Fibroblast of skin of right biceps (primary cell): Measurements from ENCODE around the gene PRM3.

ENCODE experiments used
- DNase-seq: peaks from one replicate; pipeline ENCODE4 v3.0.0-alpha.2; 2013

Gene PRM3

DNA sequence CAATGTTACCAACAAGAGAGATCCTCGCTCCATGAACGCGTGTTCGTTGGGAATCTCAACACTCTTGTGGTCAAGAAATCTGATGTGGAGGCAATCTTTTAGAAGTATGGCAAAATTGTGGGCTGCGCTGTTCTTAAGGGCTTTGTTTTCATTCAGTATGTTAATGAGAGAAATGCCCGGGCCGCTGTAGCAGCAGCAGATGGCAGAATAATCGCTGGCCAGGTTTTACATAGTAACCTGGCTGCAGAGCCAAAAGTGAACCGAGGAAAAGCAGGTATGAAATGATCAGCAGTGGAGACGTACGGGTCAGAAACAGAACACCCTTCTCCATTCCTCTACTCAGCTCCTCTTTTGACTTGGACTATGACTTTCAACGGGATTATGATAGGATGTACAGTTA is 30.8 kb downstream of the PRM3 start:
- no peak for DNase-seq

DNA sequence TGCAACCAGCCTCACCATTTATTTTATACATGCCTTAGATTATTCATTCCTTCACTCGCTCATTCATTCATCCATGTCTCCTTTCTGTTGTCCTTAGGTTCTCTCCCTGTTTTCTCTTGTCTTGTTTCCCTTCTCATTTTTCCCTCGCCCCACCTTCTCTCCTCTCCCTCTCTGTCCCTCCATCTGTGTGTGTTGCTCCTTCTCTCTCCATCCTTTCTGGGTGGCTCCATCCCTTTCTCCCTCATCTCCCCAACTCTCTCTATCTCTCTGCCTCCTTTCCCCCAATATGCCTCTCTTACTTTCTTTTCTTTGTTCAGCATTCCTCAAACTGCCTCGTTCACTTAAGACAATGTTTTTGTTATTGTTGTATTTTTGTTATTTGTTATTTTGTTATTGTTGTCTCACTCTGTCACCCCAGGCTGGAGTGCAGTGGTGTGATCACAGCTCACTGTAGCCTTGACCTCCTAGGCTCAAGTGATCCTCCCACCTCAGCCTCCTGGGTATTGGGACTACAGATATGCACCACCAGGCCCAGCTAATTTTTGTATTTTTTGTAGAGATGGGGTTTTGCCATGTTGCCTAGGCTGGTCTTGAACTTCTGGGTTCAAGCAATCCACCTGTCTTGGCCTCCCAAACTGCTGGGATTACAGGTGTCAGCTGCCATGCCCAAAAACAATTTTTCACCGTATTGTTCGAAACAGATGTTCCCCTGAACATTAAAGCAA is 31.8 kb downstream of the PRM3 start:
- no peak for DNase-seq

DNA sequence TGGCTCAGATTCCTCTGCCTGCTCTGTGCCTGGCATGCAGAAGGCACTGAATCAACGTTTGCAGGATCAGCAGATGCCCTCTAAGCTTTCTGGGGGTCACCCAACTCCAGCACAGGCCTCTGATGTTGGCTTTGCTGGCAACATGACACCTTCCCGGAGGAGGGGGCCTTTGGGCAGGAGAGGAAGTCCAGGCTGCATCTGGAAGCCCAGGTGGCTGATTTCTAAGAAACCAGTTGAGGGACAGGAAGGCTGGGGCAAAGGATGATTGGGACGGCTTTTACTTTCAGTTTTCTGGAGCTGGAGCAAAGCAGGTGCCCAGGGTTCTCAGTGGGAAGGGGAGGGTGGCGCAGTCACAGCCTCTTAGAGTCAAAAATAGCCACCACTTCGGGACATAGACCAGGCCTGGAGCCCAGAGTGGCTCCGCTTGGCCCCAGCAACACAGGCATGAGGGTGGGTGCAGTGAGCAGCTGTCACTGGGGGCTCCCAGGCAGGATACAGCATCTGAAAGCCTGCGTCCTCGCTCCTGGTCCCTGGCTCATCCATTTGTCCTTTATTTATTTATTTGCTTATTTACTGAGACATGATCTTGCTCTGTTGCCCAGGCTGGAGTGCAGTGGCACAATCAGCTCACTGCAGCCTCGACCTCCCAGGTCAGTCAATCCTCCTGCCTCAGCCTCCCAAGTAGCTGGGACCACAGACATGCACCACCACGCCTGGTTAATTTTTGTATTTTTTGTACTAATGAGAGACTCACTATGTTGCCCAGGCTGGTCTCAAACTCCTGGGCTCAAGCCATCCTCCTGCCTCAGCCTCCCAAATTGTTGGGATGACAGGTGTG is 32.6 kb downstream of the PRM3 start:
- no peak for DNase-seq

DNA sequence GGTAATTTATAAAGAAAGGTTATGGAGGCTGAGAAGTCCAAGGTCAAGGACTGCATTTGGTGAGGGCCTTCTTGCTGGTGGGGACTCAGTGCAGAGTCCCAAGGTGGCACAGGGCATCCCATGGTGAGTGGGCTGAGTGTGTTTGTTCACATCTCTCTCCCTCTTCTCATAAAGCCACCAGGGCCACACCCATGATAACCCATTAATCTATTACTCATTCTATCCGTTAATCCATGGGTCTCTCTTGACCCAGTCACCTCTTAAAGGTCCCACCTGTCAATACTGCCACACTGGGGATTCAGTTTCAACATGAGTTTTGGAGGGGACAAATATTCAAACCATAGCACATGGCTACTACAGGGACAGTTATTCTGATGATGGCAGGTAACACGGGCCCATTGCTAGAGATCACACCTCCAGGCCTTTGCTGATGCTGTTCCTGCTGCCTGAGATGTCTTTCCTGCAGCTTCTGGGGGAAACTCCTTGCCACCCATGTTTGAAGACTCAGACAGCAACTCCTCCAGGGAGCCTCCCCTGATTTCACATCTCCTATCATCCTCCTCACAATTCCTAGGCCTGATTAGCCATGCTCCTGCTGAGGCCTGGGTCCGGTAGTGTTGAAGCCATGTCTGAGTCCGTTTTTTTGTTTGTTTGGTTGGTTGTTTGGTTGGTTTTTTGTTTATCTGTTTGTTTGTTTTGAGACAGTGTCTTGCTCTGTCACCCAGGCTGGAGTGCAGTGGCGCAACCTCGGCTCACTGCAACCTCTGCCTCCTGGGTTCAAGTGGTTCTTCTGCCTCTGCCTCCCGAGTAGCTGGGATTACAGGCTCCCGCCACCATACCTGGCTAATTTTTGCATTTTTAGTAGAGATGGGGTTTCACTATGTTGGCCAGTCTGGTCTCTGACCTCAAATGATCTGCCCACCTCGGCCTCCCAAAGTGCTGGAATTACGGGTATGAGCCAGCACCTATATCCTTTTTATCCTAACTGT is 33.5 kb downstream of the PRM3 start:
- DNase-seq = no peak

DNA sequence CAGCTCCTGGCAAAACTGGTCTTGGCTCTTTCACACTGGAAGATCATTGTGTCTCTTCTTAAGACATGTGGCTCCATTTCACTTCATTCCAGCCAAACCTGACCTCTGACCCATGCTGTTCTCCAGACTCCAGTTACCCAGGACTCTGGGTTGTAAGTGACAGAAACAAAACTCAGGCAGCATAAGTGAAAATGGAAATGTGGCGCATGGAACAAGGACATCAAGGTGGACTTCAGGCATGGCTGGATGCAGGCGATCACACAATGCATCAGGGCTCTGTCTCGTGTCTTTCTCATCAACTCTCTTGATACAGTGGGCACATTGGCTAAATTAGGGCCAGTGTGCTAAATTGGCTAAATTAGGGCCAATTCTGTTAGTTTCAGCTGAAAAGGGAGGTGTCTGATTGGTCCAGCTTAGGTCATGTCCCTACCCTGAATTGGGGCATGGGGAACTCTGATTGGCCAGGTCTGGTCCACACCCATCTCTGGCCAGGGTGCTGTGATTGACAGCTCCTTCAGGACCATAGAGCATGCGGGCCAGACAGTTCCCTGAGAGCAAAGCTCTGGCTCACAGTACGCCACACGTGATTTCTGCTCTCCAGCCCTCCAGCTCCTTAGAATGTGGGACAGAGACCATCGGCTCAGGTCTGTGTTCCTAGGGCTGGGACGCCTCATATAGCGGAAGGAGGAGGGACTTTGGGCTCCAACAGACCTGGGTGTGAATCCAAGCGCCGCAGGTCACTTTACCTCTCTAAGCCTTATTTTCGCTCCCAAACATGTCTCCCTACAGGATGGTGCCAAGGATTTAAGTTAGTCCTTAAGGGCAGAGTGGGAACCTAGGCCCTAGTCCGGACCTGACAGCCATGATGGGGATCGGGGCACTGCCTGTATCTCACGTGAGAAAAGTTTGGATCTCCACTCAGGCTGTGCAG is 34.9 kb downstream of the PRM3 start:
- no peak for DNase-seq

DNA sequence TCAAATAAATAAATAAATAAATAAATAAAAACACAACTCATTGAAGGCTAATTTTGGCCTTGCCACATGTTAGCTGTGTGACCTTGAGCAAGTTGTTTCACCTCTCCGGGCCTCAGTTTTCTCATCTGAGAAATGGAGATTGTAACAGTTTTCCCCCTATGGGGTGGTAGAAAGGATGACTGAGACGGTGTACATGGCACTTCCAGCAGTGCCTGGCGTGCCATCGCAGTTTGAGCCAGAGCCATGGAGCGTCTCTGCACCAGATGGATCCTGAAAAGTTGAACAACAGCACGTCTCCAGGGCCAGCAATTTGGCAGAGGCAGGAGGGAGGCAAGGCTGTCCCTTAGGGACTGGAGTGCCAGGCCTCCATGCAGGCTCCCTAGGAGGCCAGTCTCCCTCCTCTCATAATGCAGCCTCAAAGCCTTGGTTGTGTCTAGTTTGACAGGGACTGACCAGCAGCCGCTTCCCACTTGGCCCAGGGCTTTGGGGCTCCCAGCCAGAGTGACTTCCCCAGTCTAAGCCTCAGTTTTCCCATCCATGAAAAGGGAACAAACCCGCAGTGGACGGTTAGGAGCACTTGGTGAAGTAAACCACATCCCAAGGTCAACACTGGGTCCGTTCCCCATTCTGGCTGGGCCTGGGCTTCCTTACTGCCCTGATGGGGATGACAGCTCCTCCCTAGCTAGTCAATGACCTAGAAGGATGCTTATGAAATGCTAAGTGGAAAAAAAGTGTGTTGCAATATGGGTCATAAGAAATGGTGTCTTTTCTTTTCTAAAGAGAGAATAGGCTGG is 36.8 kb downstream of the PRM3 start:
- no peak for DNase-seq

DNA sequence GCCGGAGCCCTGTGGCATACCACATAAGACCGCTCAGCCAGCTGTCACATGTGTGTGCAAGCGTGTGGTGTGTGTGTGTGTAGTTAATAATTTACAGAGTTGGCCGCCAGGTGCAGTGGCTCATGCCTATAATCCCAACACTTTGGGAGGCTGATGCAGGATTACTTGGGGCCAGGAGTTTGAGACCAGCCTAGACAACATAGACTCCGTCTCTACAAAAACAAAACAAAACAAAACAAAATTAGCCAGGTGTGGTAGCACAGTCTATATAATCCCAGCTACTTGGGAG is 37.8 kb downstream of the PRM3 start:
- no peak for DNase-seq

DNA sequence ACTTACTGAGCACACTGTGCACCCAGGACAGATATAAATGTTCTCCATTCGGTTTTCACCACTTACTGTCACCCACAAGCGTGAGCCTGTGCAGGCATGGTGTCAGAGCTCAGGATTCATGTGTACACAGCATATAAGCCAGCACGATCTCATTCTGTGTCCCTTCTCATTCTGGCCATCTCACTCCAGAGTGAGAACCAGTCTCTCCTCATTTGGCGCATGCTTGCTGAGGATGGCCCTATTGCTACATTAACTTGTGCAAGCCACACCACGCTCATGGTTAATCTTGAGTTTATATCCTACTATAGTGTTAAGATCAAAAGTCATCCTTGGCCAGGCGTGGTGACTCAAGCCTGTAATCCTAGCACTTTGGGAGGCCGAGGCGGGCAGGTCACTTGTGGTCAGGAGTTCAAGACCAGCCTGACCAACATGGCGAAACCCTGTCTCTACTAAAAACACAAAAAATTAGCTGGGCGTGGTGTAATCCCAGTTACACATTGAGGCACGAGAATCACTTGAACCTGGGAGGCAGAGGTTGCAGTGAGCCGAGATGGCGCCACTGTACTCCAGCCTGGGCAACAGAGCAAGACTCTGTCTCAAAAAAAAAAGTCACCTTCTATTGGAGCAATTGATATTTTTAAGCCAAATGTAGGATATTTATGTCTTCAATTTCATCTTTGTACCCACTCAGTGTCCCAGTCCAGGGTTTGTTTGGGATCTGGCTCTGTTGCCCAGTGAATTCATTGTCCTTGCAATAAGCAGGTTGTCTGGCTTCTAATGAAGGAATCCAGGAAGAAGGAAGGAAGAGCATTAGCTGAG is 38.3 kb downstream of the PRM3 start:
- no peak for DNase-seq

DNA sequence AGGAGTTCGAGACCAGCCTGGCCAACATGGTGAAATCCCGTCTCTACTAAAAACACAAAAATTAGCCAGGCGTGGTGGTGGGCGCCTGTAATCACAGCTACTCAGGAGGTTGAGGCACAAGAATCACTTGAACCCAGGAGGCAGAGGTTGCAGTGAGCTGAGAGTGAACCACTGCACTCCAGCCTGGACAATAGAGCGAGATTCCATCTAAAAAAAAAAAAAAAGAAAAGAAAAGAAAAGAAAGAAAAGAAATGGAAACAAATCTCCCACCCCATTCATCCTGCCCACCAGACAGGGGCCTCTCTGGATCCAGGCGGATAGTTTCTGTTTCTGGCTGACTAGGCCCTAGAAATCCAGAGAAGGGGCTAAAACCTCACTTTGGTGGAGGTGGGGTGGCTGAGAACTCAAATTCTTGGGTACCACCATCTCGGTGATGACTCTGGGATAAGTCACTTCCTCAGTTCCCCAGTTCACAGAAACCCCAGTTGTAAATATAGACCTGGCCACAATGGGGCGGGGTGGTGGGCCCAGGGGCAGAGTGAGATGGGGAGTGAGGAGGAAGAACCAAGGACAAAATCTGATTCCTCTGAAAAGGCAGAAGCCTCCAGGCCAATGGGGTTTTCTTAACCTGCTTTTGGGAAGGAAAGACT is 39.6 kb downstream of the PRM3 start:
- DNase-seq = no peak

DNA sequence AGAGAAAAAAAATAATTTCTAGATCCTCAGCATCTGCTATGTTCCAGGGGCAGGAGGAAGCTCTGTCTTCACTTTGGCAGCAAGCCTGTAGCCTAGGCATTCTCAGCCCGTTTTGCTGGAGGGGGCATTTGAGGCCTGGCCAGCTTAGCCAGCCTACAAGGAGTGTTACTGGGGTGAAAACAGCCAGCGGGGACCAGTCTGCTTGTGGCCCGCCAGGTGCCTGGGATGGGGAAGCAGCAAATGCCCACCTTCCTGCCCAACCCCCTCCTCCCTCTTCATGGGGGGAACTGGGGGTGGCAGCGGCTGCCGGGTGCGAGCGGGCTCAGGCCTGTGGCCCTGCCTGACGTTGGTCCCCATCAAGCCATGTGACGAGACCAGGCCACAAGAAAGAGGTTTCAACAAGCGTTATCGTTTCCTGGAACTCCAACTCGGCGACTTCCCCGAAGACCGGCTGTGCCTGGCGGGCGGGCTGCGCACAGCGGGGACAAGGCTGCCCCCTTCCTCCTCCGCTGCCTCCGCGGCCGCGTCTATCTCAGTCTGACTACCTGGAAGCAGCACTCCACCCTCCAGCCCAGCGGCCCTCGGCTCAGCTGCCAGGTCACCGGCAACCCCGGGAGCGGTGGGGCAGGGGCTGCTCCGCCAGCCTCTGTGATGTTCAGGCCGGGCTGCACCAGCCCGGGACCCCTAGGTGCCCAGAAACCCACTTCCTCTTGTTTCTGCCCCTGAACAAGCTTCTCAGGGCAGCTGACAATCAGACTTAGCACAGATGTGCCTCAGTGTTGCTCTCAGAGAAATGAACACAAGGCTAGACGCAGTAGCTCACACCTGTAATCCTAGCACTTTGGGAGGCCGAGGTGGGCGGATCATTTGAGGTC is 40.3 kb downstream of the PRM3 start:
- DNase-seq = no peak

DNA sequence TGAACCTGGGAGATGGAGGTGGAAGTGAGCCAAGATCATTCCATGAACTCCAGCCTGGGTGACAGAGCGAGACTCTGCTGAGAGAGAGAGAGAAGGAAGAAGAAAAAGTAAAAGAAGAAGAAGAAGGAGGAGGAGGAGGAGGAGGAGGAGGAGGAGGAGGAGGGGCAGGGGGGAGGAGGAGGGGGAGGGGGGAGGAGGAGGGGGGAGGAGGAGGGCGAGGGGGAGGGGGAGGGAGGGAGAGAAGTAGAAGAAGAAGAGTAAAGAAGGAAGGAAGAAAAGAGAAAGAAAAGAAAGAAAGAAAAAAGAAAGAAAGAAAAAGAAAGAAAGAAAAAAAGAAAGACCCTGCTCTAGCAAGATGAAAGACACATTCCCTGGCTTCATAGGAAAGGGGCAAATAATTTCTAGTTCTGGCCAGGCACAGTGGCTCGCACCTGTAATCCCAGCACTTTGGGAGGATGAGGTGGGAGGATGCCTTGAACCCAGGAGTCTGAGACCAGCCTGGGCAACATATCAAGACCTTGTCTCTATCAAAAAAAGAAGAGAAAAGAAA is 41.1 kb downstream of the PRM3 start:
- DNase-seq = no peak

DNA sequence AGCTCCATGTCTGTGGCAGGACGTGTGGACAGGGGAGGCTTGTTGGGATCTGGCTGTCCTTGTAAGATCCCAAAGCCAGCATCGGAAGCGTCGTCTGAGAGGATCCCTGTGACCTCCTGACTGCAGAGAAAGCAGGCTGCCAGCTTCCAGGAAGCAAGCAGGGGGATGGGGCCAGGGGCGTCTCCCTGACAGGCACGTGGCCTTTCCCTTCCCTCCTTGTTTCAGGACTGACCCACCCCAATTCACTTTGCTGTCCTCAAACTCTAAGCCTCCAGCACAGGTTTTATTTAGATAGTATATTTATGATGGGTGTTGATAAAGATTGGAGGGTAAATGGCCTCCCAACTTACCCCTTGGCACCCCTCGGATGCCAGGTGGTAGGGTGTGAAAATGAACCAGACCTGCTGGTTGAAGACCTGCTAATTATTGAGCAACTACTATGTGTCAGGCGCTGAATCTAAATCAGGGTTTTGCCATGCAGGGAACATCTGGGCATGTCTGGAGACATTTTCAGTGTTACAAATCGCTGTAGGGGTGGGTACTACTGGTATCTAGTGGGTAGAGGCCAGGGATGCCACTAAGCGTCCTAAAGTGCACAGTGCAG is 42.0 kb downstream of the PRM3 start:
- no peak for DNase-seq

DNA sequence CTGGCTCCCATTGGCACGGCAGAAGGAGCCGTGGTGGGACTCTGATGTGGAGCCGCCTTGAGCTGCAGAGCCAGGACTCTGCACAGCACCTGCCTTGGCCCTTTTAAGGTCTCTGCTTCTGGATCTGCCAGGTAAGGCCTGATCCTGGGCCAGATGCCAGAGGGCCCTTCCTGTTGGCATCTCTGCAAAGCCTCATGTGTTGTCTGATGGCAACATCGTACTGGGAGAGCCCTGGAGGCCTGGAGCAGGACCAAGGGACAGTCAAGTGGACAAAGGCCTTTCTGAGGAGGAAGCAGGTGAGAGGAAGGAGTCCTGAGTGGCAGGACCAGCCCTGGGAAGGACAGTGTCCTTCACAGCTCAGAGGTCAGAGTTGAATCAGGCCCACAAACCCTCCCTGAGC is 43.5 kb downstream of the PRM3 start:
- DNase-seq = no peak

DNA sequence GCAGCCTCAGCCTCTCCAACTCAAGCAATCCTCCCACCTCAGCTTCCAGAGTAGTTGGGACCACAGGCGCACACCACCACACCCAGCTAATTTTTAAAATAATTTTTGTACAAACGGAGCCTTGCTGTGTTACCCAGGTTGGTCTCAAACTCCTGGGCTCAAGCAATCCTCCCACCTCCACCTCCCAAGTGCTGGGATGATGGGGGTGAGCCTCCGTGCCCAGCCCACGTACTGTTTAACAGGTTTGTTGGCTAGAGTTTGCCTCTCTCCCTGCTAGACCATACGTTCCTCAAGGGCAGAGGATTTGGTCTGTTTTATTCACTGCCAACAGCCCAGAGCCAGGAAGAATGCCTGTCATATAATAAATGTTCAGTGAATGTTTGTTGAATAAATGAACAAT is 44.0 kb downstream of the PRM3 start:
- no peak for DNase-seq

DNA sequence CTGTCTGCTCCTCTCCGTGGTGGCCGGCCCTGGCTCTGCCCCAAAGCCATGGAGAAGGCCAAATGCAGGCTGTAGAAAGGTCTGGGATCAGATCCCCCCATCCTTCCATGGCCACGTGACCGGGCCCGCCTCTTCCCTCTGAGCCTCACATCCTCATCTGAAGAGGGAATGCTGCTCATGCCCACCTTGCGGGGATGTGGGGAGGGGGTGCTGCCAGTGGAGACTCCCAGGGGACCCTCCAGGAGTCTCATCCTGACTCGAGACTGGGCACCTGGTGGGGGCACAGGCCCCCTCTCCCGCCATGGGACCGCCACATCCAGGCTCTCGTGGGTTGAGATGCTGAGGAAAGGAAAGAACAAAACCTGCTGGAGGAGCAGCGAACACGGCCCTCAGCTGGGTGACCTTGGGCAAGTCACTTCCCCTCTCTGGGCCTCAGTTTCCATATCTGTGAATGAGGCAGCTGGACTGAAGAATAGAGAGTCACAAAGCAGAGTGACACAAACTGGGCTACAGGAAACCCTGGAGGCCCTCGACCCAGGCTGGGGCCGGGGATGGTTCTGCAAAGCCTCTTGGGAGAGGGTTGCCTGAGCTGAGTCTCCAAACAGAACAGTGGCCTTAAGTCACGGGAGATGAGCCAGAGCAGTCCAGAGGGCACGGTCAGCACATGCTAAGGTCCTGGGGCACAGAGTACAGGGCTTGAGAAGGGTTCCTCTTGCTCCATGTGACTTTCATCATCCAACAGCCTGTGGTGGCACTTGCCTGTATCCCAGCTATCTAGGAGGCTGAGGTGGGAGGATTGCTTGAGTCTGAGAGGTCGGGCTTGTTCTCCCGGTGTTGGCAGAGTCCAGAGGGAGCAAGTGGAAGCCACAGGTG is 47.5 kb downstream of the PRM3 start:
- no peak for DNase-seq

DNA sequence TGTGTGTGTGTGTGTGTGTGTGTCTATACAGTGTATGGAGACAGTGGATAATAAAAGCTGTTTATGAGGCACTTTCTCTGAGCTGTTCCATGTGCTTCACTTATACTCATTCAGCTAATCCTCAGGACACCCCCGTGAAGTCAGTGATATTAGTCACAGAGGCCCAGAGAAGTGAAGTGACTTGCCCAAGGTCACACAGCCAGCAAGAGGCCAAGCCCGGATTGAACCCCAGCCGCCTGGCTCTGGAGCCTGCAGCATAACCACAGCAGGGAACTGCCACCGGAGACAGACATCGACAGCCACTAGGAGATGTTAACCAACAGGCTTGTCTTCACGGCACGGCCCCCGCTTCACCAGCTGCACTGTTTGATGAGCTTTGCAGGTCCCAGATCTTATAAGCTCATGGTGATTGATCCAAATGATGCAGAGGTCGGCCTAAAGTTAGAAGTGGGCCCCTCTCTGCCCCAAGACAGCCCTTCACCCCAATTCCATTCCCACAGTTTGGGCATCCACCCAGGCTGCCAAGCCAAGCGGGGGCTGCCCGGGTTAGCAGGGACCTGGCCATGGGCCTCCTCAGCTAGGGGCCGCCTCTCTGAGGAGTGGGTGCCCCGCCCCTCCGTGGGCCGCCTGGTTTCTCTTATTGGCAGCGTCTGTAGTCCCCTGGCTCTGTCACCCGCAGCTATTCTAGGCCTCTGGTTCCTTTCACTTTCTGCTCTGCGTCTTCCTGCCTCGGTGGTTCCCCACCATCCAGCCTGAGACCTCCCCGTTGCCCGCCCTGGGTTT is 48.3 kb downstream of the PRM3 start:
- no peak for DNase-seq
